ENCODE data around the gene SARDH. TPM values are rescaled to one million over a fixed set of nuclear protein-coding genes. Genes with fewer than 3 reads are reported as not detected.

The SARDH gene
- total RNA-seq, 2 experiments from 2014 or later: 17.7 to 18.5 TPM

GRCh38 chr9:133674091-133674490, 64.1 kb downstream of the SARDH start:
- Mint-ChIP-seq H3K27ac (peak overlapping the region; percentile 76), H3K4me1 (ENCODE audit: low read depth) (peaks cover 47% of the 10 kb centered on the region), H3K9me3 (no peaks in the 10 kb centered on the region), H3K4me3 (no peak overlapping the region), H3K36me3 (ENCODE audit: low read depth) (peaks cover 9% of the 10 kb centered on the region), H3K27me3 (no peaks in the 10 kb centered on the region)
- POLR2A ChIA-PET: interaction anchor here (0.8 to 1.8 kb wide), 2 partner anchors 9 to 27 kb away, joined by 3 to 6 read pairs; no protein-coding TSS in a partner anchor
- CTCF ChIA-PET: no interaction called here
- H3K36me3 ChIP-seq (ENCODE audit: insufficient read depth, low read length): peaks cover 3% of the 10 kb centered on the region
- H3K9me3 ChIP-seq (ENCODE audit: control insufficient read depth in 1 of 2, insufficient read depth in 1 of 2, low read length in 2 of 2): no peaks in the 10 kb centered on the region
- H3K27ac ChIP-seq (ENCODE audit: low read depth in 1 of 2, low read length in 2 of 2): no peak overlapping the region
- no peak overlapping the region for H3K4me3 ChIP-seq (ENCODE audit: low read length)
- H3K27me3 ChIP-seq (ENCODE audit: control insufficient read depth in 1 of 2, insufficient read depth in 2 of 2, low read length in 2 of 2): no peaks in the 10 kb centered on the region
- TF ChIP-seq CTCF (IDR thresholded peaks at IDR 0.05): no peak
- intact Hi-C loops (cut with DNase I, micrococcal nuclease): no loop called here
- ATAC-seq (ENCODE audit: poor library complexity) (no peak), DNase-seq (no peak)
- peaks cover 42% of the 10 kb centered on the region for H3K4me1 ChIP-seq (ENCODE audit: insufficient read depth, low read length)

- no peaks in the 10 kb centered on the region for H3K27me3 ChIP-seq (ENCODE audit: control insufficient read depth in 1 of 2, insufficient read depth in 2 of 2, low read length in 2 of 2)
- Mint-ChIP-seq H3K9me3 (no peaks in the 10 kb centered on the region), H3K27ac (peak overlapping the region; percentile 76), H3K4me3 (no peak overlapping the region), H3K27me3 (no peaks in the 10 kb centered on the region), H3K36me3 (ENCODE audit: low read depth) (peaks cover 9% of the 10 kb centered on the region), H3K4me1 (ENCODE audit: low read depth) (peaks cover 39% of the 10 kb centered on the region)
- no peak for TF ChIP-seq CTCF (IDR thresholded peaks at IDR 0.05)
- H3K9me3 ChIP-seq (ENCODE audit: control insufficient read depth in 1 of 2, insufficient read depth in 1 of 2, low read length in 2 of 2): no peaks in the 10 kb centered on the region
- intact Hi-C loops (cut with DNase I, micrococcal nuclease): no loop called here
- peaks cover 3% of the 10 kb centered on the region for H3K36me3 ChIP-seq (ENCODE audit: insufficient read depth, low read length)
- ChIA-PET CTCF (no interaction called here), POLR2A (interaction anchor here (0.8 to 1.8 kb wide), 3 partner anchors 10 to 28 kb away, joined by 3 to 6 read pairs (median 3); no protein-coding TSS in a partner anchor)
- ATAC-seq (ENCODE audit: poor library complexity) (no peak), DNase-seq (no peak)
- no peak overlapping the region for H3K27ac ChIP-seq (ENCODE audit: low read depth in 1 of 2, low read length in 2 of 2)
- peaks cover 38% of the 10 kb centered on the region for H3K4me1 ChIP-seq (ENCODE audit: insufficient read depth, low read length)
- no peak overlapping the region for H3K4me3 ChIP-seq (ENCODE audit: low read length)
Measured at GRCh38 chr9:133673258-133673655, 64.9 kb downstream of the SARDH start.

- ChIA-PET CTCF (no interaction called here), POLR2A (interaction anchor here (1.1 to 1.8 kb wide), 3 partner anchors 11 to 29 kb away, joined by 3 to 6 read pairs (median 5); no protein-coding TSS in a partner anchor)
- H3K27me3 Mint-ChIP-seq: no peaks in the 10 kb centered on the region
- no peak overlapping the region for H3K27ac ChIP-seq (ENCODE audit: low read depth in 1 of 2, low read length in 2 of 2)
- intact Hi-C loops (cut with DNase I, micrococcal nuclease): no loop called here
- H3K27ac Mint-ChIP-seq: peak overlapping the region; percentile 75
- H3K36me3 Mint-ChIP-seq (ENCODE audit: low read depth): peaks cover 9% of the 10 kb centered on the region
- no peaks in the 10 kb centered on the region for H3K9me3 Mint-ChIP-seq
- peaks cover 3% of the 10 kb centered on the region for H3K36me3 ChIP-seq (ENCODE audit: insufficient read depth, low read length)
- no peak for DNase-seq
- H3K9me3 ChIP-seq (ENCODE audit: control insufficient read depth in 1 of 2, insufficient read depth in 1 of 2, low read length in 2 of 2): no peaks in the 10 kb centered on the region
- no peaks in the 10 kb centered on the region for H3K27me3 ChIP-seq (ENCODE audit: control insufficient read depth in 1 of 2, insufficient read depth in 2 of 2, low read length in 2 of 2)
- H3K4me3 ChIP-seq (ENCODE audit: low read length): no peak overlapping the region
- no peak overlapping the region for H3K4me3 Mint-ChIP-seq
- peaks cover 32% of the 10 kb centered on the region for H3K4me1 ChIP-seq (ENCODE audit: insufficient read depth, low read length)
- no peak for ATAC-seq (ENCODE audit: poor library complexity)
- H3K4me1 Mint-ChIP-seq (ENCODE audit: low read depth): peaks cover 33% of the 10 kb centered on the region
- TF ChIP-seq CTCF (IDR thresholded peaks at IDR 0.05): no peak
Measured at GRCh38 chr9:133672503-133673257, 65.5 kb downstream of the SARDH start.

All from CD4-positive, alpha-beta T cell (primary cell).